ENCODE data around the gene DIS3L2.

- TF ChIP-seq GLIS3 (CRISPR knock-in tag; IDR thresholded peaks at IDR 0.05), result no peak
- no peak for TF ChIP-seq CSRNP3 (CRISPR knock-in tag; IDR thresholded peaks at IDR 0.05)
- TF ChIP-seq TOX (CRISPR knock-in tag; IDR thresholded peaks at IDR 0.05; ENCODE audit: borderline replicate concordance), result no peak
- TF ChIP-seq TSHZ2 (CRISPR knock-in tag; IDR thresholded peaks at IDR 0.05), result no peak
- no peak for TF ChIP-seq PPARA (CRISPR knock-in tag; IDR thresholded peaks at IDR 0.05; ENCODE audit: borderline replicate concordance)
- no peak for TF ChIP-seq CSDC2 (CRISPR knock-in tag; IDR thresholded peaks at IDR 0.05)
- TF ChIP-seq RARB (CRISPR knock-in tag; IDR thresholded peaks at IDR 0.05), result no peak
- no peak for TF ChIP-seq OSR1 (CRISPR knock-in tag; IDR thresholded peaks at IDR 0.05)
- no peak for TF ChIP-seq PATZ1 (CRISPR knock-in tag; IDR thresholded peaks at IDR 0.05; ENCODE audit: borderline replicate concordance)
- no peak for TF ChIP-seq ZC3H10 (CRISPR knock-in tag; IDR thresholded peaks at IDR 0.05)
- TF ChIP-seq ZNF565 (CRISPR knock-in tag; conservative IDR thresholded peaks at IDR 0.05; ENCODE audit: low read depth), result no peak
- TF ChIP-seq ARNTL (CRISPR knock-in tag; IDR thresholded peaks at IDR 0.05; ENCODE audit: borderline replicate concordance, low read depth), result no peak
These were observed 61.2 kb downstream of the DIS3L2 start for GRCh38 chr2:232022718-232023117.

Measured in SK-N-SH treated with all-trans-retinoic acid at 6 μM for 48 hours (cell line).